Type B pancreatic cell (in vitro differentiated cells): ENCODE data around the gene TM7SF2. TPM values are rescaled to one million over a fixed set of nuclear protein-coding genes. Genes with fewer than 3 reads are reported as not detected.

ENCODE experiments used
- DNase-seq: peaks from one replicate; pipeline ENCODE4 v3.0.0; 2021; ENCODE audit warnings: mixed read lengths; ENCODE audit not compliant: unreplicated experiment; ENCODE audit errors: extremely low spot score
- H3K27ac Mint-ChIP-seq: 2 replicates; pipeline ENCODE4 v1.8.0; 2021; ENCODE audit warnings: mild to moderate bottlenecking, mixed read lengths
- H3K27me3 Mint-ChIP-seq: 2 replicates; pipeline ENCODE4 v1.8.0; 2021; ENCODE audit warnings: mixed read lengths
- H3K36me3 Mint-ChIP-seq: 2 replicates; pipeline ENCODE4 v1.8.0; 2021; ENCODE audit warnings: mixed read lengths
- H3K4me1 Mint-ChIP-seq: one replicate; pipeline ENCODE4 v1.8.0; 2021; ENCODE audit warnings: mixed read lengths; ENCODE audit not compliant: unreplicated experiment
- H3K4me3 Mint-ChIP-seq: 2 replicates; pipeline ENCODE4 v1.8.0; 2021; ENCODE audit warnings: mild to moderate bottlenecking, mixed read lengths
- H3K9me3 Mint-ChIP-seq: 2 replicates; pipeline ENCODE4 v1.8.0; 2021; ENCODE audit warnings: mixed read lengths
- total RNA-seq: library from RNA; stranded (reverse); gene quantifications from 2 replicates; pipeline ENCODE4 v1.2.1, GENCODE V29; 2021; ENCODE audit warnings: low replicate concordance
- TF ChIP-seq, protein P1 (sequence below): fragments of 200-600 bp; sonication (generic); conservative IDR thresholded peaks from 2 replicates; pipeline ENCODE4 v1.5.0; 2021; ENCODE audit warnings: antibody characterized with exemption, mild to moderate bottlenecking

TM7SF2 gene
- total RNA-seq, 1 donor from 2014 or later: 52.2 TPM

DNA sequence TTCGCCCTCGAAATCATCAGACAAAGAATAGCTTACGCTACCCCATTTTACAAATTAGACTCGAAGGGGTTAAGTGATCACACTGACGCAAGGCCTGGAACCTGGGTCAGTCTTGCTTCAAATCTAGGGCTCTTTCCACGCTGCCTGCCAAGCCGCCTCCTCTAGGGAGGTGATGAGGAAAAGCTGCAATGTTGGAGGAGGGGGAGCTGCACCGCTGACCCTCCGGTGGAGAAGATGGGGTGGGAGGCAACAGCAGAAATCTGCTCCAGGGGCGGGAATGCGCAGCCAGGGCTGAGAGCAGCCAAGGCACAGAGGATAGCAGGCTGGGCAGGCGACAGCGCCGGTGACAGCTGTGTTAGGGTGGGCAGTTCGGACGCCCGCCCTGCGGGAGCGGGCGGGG lies 22.1 kb downstream of the TM7SF2 start:
- Mint-ChIP-seq H3K27ac (peak overlapping the region; percentile 100), H3K4me1 (peaks cover 22% of the 10 kb centered on the region), H3K4me3 (peak overlapping the region; percentile 97), H3K27me3 (no peaks in the 10 kb centered on the region), H3K9me3 (no peaks in the 10 kb centered on the region), H3K36me3 (no peaks in the 10 kb centered on the region)
- TF ChIP-seq, protein P1, sequence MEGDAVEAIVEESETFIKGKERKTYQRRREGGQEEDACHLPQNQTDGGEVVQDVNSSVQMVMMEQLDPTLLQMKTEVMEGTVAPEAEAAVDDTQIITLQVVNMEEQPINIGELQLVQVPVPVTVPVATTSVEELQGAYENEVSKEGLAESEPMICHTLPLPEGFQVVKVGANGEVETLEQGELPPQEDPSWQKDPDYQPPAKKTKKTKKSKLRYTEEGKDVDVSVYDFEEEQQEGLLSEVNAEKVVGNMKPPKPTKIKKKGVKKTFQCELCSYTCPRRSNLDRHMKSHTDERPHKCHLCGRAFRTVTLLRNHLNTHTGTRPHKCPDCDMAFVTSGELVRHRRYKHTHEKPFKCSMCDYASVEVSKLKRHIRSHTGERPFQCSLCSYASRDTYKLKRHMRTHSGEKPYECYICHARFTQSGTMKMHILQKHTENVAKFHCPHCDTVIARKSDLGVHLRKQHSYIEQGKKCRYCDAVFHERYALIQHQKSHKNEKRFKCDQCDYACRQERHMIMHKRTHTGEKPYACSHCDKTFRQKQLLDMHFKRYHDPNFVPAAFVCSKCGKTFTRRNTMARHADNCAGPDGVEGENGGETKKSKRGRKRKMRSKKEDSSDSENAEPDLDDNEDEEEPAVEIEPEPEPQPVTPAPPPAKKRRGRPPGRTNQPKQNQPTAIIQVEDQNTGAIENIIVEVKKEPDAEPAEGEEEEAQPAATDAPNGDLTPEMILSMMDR: no peak
- DNase-seq: no peak

DNA sequence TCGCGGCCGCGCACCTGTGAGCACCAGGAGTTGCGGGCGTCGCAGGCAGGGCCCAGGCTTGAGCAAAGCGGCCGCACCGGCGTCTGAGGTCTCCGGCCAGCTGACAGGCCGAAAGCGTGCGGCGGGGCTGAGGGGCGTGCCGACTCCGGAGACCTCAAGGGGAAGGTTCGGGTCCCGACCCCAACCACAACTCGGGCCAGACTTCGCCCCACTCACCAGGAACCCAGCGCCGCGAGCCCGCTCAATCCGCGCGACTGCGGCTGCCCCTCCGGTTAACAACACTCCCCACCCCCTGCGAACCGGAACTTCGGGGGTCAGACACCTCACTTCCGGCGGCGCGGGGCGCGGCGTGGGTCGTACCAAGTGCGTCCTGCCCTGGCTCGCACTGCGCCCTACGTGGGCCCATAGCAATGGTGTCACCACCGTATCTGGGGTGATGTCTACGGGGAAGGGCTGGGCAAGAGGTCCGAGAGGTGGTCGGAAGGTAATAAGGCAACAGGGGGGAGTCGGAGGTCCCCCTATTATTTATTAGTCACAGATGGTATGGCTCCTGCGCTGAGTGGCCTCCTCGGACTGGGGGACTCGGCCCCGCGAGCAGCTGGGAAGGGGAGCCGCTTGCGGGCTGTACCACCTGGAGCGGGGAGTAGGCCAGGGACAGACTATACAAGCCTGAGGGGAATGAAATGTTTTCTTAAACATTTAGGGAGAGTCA lies 22.7 kb downstream of the TM7SF2 start, which contains the start of gene SYVN1:
SYVN1 (minus strand) TSS at position 280 of the 712 bp plus-strand sequence. CDS start 918 bp downstream, outside the sequence.
- peaks cover 22% of the 10 kb centered on the region for H3K4me1 Mint-ChIP-seq
- no peaks in the 10 kb centered on the region for H3K9me3 Mint-ChIP-seq
- no peaks in the 10 kb centered on the region for H3K36me3 Mint-ChIP-seq
- TF ChIP-seq, protein P1: no peak
- H3K27ac Mint-ChIP-seq: peak within 1 kb of the TSS; percentile 100
- peak within 1 kb of the TSS; percentile 97 for H3K4me3 Mint-ChIP-seq
- DNase-seq: peak; percentile 90
- H3K27me3 Mint-ChIP-seq: no peaks in the 10 kb centered on the region

DNA sequence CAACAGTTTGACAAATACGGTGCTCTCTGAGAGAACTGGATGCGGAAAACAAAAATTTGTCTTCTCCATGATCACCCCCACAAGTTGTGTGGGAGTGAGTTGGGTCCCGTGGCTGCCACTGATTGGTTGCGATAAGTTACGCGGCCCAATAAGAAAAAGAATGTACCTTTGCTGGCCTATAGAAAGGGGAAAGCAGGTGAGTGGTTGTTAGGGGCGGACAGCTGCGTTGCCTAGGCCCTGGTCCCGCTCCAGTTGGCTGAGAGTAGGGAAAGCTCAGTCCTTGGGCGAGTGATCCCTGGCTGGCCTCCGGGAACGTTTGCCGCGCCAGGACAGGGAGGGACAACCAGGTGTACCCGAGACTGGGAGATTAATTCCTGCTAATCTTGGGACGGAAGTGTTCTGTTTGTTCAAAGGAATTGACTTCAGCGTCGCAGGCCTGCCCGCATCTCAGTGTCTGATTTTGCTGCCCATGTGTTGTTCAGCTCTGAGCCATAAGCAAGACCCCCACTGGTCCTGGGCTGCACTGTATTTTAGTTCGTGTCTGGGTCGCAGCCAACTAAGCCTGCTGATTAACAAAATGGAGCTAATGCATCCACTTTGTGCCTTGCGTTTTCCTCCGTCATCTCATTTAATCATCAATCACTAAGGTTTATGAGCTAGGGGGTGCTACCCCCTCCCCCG lies 23.4 kb downstream of the TM7SF2 start:
- DNase-seq: peak; percentile 83
- Mint-ChIP-seq H3K27ac (peak overlapping the region; percentile 100), H3K9me3 (no peaks in the 10 kb centered on the region), H3K27me3 (peaks cover 3% of the 10 kb centered on the region), H3K36me3 (no peaks in the 10 kb centered on the region), H3K4me1 (peaks cover 22% of the 10 kb centered on the region), H3K4me3 (peak overlapping the region; percentile 97)
- TF ChIP-seq, protein P1: no peak

DNA sequence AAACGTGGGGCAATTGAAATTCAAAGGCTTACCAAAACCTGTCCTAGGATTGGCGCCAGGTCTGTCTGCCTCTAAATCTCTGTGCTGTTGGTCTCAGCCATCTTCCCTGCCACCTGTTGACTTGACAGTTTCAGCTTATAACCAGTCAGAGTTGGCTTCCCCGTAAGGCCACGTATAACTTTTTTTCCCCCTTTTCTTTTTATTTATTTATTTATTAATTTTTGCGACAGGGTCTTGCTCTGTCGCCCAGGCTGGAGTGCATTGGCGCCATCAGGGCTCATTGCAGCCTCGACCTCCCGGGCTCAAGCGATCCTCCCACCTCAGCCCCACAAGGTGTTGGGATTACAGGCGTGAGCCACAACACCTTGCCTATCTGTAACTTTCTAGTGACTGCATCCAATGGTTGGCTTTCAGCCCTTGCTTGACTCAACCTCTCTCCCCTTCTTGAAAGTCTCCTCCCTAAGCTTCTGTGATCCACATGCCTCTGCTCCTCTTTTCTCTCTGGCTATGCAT lies 24.0 kb downstream of the TM7SF2 start:
- Mint-ChIP-seq H3K36me3 (no peaks in the 10 kb centered on the region), H3K27ac (peak overlapping the region; percentile 100), H3K4me3 (peak overlapping the region; percentile 97), H3K27me3 (peaks cover 7% of the 10 kb centered on the region), H3K9me3 (no peaks in the 10 kb centered on the region), H3K4me1 (peaks cover 22% of the 10 kb centered on the region)
- TF ChIP-seq, protein P1: no peak
- DNase-seq: no peak

DNA sequence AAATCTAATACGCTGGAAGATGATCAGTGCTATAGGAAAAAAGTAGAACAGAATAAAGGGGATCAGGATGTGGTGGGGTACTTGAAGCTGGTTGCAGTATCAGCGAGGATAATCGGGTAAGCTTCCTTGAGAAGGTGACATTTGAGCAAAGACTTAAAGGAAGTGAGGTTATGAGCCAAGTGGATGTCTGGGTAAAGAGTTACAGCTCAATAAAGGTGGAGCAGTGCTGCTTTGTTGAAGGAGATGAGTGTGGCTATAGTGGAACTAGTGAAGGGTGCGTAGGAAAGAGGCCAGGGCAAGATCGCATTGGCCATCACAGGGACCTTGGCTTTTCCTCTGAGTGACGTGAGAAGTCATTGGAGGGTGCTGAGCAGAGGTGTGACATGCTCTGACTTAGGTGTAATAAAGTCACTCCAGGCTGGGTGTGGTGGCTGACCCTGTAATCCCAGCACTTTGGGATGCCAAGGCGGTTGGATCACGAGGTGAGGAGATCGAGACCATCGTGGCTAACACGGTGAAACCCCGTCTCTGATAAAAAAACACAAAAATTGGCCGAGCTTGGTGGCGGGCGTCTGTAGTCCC lies 24.9 kb downstream of the TM7SF2 start:
- Mint-ChIP-seq H3K27me3 (peaks cover 16% of the 10 kb centered on the region), H3K4me3 (peak overlapping the region; percentile 80), H3K9me3 (no peaks in the 10 kb centered on the region), H3K27ac (peak overlapping the region; percentile 85), H3K36me3 (no peaks in the 10 kb centered on the region), H3K4me1 (peaks cover 22% of the 10 kb centered on the region)
- DNase-seq: no peak
- TF ChIP-seq, protein P1: no peak
